B cell (primary cell): ENCODE data around the gene NCDN.

Source experiments
- CTCF ChIP-seq: fragments of 200-600 bp; IDR thresholded peaks from one replicate; pipeline ENCODE4 v1.8.0; 2022; ENCODE audit warnings: antibody characterized with exemption, mild to moderate bottlenecking
- EZH2 ChIP-seq: IDR thresholded peaks from 2 replicates; pipeline ENCODE4 v1.6.1; 2012; ENCODE audit warnings: borderline replicate concordance, low read depth, mild to moderate bottlenecking, moderate library complexity, low read length; ENCODE audit not compliant: insufficient read depth, poor library complexity, severe bottlenecking

DNA sequence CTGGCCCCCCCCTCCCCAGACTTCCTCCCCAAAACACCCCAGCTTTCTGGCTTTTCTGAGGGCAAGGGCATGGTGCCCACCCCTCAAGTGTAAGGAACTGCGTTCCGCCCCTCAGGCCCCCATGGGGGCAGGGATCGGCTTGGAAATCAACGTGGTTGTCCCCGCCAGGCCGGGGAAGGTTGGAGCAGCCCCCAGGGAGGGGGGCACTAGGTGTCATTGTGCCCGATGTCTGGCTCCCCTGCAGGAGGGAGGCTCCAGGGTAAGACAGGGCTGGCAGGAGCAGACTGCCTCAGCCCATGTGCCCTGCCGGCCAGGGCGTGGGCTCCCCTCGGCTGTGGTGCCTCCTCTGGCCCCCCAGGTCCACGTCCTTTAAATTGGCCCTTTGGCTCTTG, 8.1 kb downstream of the NCDN start:
- TF ChIP-seq CTCF: no peak
- no peak for TF ChIP-seq EZH2
